ENCODE results near the gene EPN1. TPM values are rescaled to one million over a fixed set of nuclear protein-coding genes. Genes with fewer than 3 reads are reported as not detected.

EPN1 gene
- total RNA-seq, 2 donors from 2014 or later, result 148 to 149 TPM

- no peaks in the 10 kb centered on the region for H3K4me1 ChIP-seq (ENCODE audit: control insufficient read depth, insufficient read depth, low read length)
- H3K9me3 ChIP-seq (ENCODE audit: control insufficient read depth, low read length), result no peaks in the 10 kb centered on the region
- H3K9me3 Mint-ChIP-seq, result no peaks in the 10 kb centered on the region
- 96 to 97% methylated on average over 17 to 31 of the region's 31 CpGs for WGBS, 2 experiments (ENCODE audit: insufficient coverage in 1 of 2, insufficient read length in 1 of 2)
- peaks cover 36% of the 10 kb centered on the region for H3K36me3 Mint-ChIP-seq (ENCODE audit: low read depth)
- H3K4me3 Mint-ChIP-seq, result no peak overlapping the region
- H3K4me1 Mint-ChIP-seq, result no peaks in the 10 kb centered on the region
- H3K27ac ChIP-seq (ENCODE audit: low read depth, low read length), result no peak overlapping the region
- peaks cover 46% of the 10 kb centered on the region for H3K36me3 ChIP-seq (ENCODE audit: control insufficient read depth, insufficient read depth, low read length)
- no peak for TF ChIP-seq CTCF (conservative IDR thresholded peaks at IDR 0.05)
- no peak overlapping the region for H3K9ac ChIP-seq (ENCODE audit: extremely low read depth, low read length, poor library complexity, severe bottlenecking)
- no peak overlapping the region for H3K4me3 ChIP-seq (ENCODE audit: low read length)
- H3K27me3 ChIP-seq (ENCODE audit: control insufficient read depth, insufficient read depth, low read length, poor library complexity, severe bottlenecking), result no peaks in the 10 kb centered on the region
- DNase-seq, result no peak
- H3K27ac Mint-ChIP-seq, result no peak overlapping the region
- no peaks in the 10 kb centered on the region for H3K27me3 Mint-ChIP-seq (ENCODE audit: insufficient read depth)
Measured at GRCh38 chr19:55690769-55691545, 15.9 kb downstream of the EPN1 start.

GRCh38 chr19:55691561-55692481 lies 16.8 kb downstream of the EPN1 start:
- no peaks in the 10 kb centered on the region for H3K4me1 ChIP-seq (ENCODE audit: control insufficient read depth, insufficient read depth, low read length)
- WGBS, 2 experiments (ENCODE audit: insufficient coverage in 1 of 2, insufficient read length in 1 of 2), result 95 to 97% methylated on average over 12 to 31 of the region's 31 CpGs
- no peak overlapping the region for H3K4me3 ChIP-seq (ENCODE audit: low read length)
- TF ChIP-seq CTCF (conservative IDR thresholded peaks at IDR 0.05), result no peak
- DNase-seq, result no peak
- H3K9ac ChIP-seq (ENCODE audit: extremely low read depth, low read length, poor library complexity, severe bottlenecking), result no peak overlapping the region
- H3K36me3 Mint-ChIP-seq (ENCODE audit: low read depth), result peaks cover 37% of the 10 kb centered on the region
- H3K4me1 Mint-ChIP-seq, result no peaks in the 10 kb centered on the region
- H3K27me3 ChIP-seq (ENCODE audit: control insufficient read depth, insufficient read depth, low read length, poor library complexity, severe bottlenecking), result no peaks in the 10 kb centered on the region
- H3K27ac Mint-ChIP-seq, result no peak overlapping the region
- H3K36me3 ChIP-seq (ENCODE audit: control insufficient read depth, insufficient read depth, low read length), result peaks cover 38% of the 10 kb centered on the region
- H3K27ac ChIP-seq (ENCODE audit: low read depth, low read length), result no peak overlapping the region
- no peaks in the 10 kb centered on the region for H3K27me3 Mint-ChIP-seq (ENCODE audit: insufficient read depth)
- H3K4me3 Mint-ChIP-seq, result no peak overlapping the region
- H3K9me3 Mint-ChIP-seq, result no peaks in the 10 kb centered on the region
- H3K9me3 ChIP-seq (ENCODE audit: control insufficient read depth, low read length), result no peaks in the 10 kb centered on the region

- Mint-ChIP-seq H3K36me3 (ENCODE audit: low read depth) (peaks cover 44% of the 10 kb centered on the region), H3K4me3 (no peak overlapping the region), H3K27me3 (ENCODE audit: insufficient read depth) (no peaks in the 10 kb centered on the region), H3K4me1 (no peaks in the 10 kb centered on the region), H3K9me3 (no peaks in the 10 kb centered on the region), H3K27ac (no peak overlapping the region)
- Histone ChIP-seq H3K36me3 (ENCODE audit: control insufficient read depth, insufficient read depth, low read length) (peaks cover 36% of the 10 kb centered on the region), H3K4me3 (ENCODE audit: low read length) (no peak overlapping the region), H3K9ac (ENCODE audit: extremely low read depth, low read length, poor library complexity, severe bottlenecking) (no peak overlapping the region), H3K9me3 (ENCODE audit: control insufficient read depth, low read length) (no peaks in the 10 kb centered on the region), H3K4me1 (ENCODE audit: control insufficient read depth, insufficient read depth, low read length) (no peaks in the 10 kb centered on the region), H3K27me3 (ENCODE audit: control insufficient read depth, insufficient read depth, low read length, poor library complexity, severe bottlenecking) (no peaks in the 10 kb centered on the region), H3K27ac (ENCODE audit: low read depth, low read length) (no peak overlapping the region)
- no peak for DNase-seq
- no peak for TF ChIP-seq CTCF (conservative IDR thresholded peaks at IDR 0.05)
- WGBS, 2 experiments (ENCODE audit: insufficient coverage in 1 of 2, insufficient read length in 1 of 2), result 94 to 97% methylated on average over 12 to 19 of the region's 19 CpGs
Measured at GRCh38 chr19:55692681-55693081, 17.7 kb downstream of the EPN1 start.
